ENCODE measurements around the gene FAM184A. TPM values are rescaled to one million over a fixed set of nuclear protein-coding genes. Genes with fewer than 3 reads are reported as not detected.

Gene FAM184A
- total RNA-seq, 2 experiments from 2014 or later, result 3.2 to 4.8 TPM

DNA sequence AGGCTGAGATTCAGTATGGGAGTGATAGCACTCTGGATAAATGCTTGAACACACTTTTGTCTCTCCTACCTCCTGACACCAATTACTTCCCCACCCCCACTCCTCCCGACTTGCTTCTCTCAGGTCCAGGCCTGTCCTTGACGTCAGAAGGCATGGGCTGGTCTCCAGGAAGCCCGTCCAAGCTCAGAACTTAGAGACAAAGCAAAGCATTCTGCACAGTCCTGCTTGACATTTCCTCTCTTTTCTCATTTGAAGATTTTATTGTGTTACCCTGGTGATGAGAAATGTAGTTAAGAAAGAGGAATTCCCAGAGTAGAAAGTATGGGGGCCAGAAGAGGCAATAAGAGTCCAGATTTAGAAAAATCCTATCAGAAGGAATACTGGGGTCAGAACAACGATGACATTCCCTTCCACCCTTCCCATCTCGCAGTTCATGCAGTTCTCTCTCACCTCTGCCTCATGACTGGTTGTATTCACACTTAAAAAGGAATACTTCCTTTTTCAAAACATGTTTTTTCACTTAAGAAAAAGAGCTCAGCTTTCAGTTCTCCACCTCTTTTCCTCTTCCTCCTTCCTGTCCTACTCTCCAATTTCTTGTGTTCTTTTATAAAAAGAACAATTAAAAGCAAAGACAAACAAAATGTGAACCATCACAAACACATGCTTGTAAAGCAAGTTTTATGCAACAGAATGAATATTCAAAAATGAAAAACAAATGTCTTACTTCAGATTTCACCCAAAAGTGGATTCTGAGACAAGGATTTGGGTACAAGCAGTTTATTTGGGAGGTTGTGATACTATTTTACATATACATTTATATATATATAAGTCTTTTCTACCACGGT is 18.5 kb upstream of the FAM184A start:
- TF ChIP-seq, protein P1, sequence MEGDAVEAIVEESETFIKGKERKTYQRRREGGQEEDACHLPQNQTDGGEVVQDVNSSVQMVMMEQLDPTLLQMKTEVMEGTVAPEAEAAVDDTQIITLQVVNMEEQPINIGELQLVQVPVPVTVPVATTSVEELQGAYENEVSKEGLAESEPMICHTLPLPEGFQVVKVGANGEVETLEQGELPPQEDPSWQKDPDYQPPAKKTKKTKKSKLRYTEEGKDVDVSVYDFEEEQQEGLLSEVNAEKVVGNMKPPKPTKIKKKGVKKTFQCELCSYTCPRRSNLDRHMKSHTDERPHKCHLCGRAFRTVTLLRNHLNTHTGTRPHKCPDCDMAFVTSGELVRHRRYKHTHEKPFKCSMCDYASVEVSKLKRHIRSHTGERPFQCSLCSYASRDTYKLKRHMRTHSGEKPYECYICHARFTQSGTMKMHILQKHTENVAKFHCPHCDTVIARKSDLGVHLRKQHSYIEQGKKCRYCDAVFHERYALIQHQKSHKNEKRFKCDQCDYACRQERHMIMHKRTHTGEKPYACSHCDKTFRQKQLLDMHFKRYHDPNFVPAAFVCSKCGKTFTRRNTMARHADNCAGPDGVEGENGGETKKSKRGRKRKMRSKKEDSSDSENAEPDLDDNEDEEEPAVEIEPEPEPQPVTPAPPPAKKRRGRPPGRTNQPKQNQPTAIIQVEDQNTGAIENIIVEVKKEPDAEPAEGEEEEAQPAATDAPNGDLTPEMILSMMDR (IDR thresholded peaks at IDR 0.05), result no peak
- Mint-ChIP-seq H3K4me1 (ENCODE audit: low read depth) (peaks cover 16% of the 10 kb centered on the region), H3K4me3 (no peak overlapping the region), H3K36me3 (ENCODE audit: low read depth) (no peaks in the 10 kb centered on the region), H3K27me3 (no peaks in the 10 kb centered on the region), H3K9me3 (no peaks in the 10 kb centered on the region), H3K27ac (no peak overlapping the region)
- intact Hi-C loops (cut with micrococcal nuclease), result no loop called here
- CTCF ChIA-PET, result interaction anchor here (0.6 to 1.2 kb wide), 3 partner anchors 14 to 235 kb away, joined by 4 to 5 read pairs (median 5); no protein-coding TSS in a partner anchor
- ATAC-seq (no peak), DNase-seq (no peak)
- POLR2A ChIA-PET, result no interaction called here

DNA sequence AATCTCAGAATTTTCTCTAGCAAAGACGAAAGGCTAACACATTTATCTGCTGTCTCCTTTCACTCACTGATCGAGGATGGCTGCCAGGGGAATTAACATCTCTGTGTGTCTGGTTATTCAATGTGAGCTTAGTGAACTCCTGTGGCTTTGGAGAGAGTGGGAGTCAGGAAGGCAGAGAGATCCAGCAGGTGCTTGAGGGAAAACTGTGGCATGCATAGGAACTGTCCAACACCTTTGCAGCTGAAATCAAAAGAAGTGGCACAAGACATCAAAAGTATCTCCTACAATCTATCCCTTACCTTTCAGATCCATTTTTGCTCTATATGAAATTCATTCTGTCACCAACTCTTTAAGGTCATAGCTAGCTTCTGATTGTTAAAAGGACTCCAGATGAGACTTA is 11.8 kb upstream of the FAM184A start:
- no peak for DNase-seq
- Mint-ChIP-seq H3K36me3 (ENCODE audit: low read depth) (no peaks in the 10 kb centered on the region), H3K4me3 (no peak overlapping the region), H3K27ac (no peak overlapping the region), H3K4me1 (ENCODE audit: low read depth) (no peaks in the 10 kb centered on the region), H3K27me3 (no peaks in the 10 kb centered on the region), H3K9me3 (no peaks in the 10 kb centered on the region)
- TF ChIP-seq, protein P1 (IDR thresholded peaks at IDR 0.05), result no peak
- intact Hi-C loops (cut with micrococcal nuclease), result no loop called here
- ChIA-PET POLR2A (no interaction called here), CTCF (interaction anchor here (1.0 to 1.3 kb wide), 3 partner anchors 12 to 39 kb away, joined by 4 read pairs; partner anchors contain the start of gene FAM184A)
- no peak for ATAC-seq

DNA sequence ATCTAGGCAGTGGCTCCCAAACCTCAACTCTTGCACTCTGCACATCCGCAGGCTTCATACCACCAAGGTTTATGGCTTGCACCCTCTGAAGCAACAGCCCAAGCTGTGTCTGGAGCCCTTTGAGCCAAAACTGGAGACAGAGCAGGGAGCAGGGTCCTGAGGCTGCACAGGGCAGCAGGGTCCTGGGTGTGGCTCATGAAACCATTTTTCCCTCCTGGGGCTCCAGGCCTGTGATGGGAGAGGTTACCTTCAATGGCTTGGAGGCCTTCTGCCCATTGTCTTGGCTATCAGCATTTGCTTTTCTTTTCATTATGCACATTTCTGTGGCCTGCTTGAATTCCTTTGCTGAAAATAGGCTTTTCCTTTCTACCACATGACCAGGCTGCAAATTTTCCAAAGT is 6.3 kb upstream of the FAM184A start:
- ChIA-PET CTCF (no interaction called here), POLR2A (no interaction called here)
- H3K27ac Mint-ChIP-seq, result no peak overlapping the region
- ATAC-seq, result no peak
- TF ChIP-seq, protein P1 (IDR thresholded peaks at IDR 0.05), result no peak
- H3K27me3 Mint-ChIP-seq, result no peaks in the 10 kb centered on the region
- H3K4me3 Mint-ChIP-seq, result no peak overlapping the region
- H3K9me3 Mint-ChIP-seq, result peaks cover 15% of the 10 kb centered on the region
- DNase-seq, result no peak
- no peaks in the 10 kb centered on the region for H3K4me1 Mint-ChIP-seq (ENCODE audit: low read depth)
- no peaks in the 10 kb centered on the region for H3K36me3 Mint-ChIP-seq (ENCODE audit: low read depth)
- intact Hi-C loops (cut with micrococcal nuclease), result no loop called here

DNA sequence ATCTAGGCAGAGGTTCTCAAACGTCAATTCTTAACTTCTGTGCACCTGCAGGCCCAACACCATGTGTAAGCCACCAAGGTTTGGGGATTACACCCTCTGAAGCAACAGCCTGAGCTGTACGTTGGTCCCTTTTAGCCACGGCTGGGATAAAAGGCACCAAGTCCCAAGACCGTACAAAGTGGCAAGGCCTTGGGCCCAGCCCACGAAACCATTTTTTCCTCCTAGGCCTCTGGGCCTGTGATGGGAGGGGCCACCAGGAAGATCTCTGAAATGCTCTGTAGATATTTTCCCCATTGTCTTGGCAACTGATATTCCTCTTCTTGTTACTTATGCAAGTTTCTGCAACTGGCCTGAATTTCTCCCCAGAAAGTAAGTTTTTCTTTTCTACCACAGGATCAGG is 4.5 kb upstream of the FAM184A start:
- peaks cover 15% of the 10 kb centered on the region for H3K9me3 Mint-ChIP-seq
- no peak for ATAC-seq
- no peak overlapping the region for H3K27ac Mint-ChIP-seq
- H3K4me3 Mint-ChIP-seq, result no peak overlapping the region
- peaks cover 9% of the 10 kb centered on the region for H3K4me1 Mint-ChIP-seq (ENCODE audit: low read depth)
- DNase-seq, result peak; percentile 6
- ChIA-PET CTCF (no interaction called here), POLR2A (no interaction called here)
- intact Hi-C loops (cut with micrococcal nuclease), result no loop called here
- H3K36me3 Mint-ChIP-seq (ENCODE audit: low read depth), result peaks cover 2% of the 10 kb centered on the region
- peaks cover 3% of the 10 kb centered on the region for H3K27me3 Mint-ChIP-seq
- TF ChIP-seq, protein P1 (IDR thresholded peaks at IDR 0.05), result no peak

DNA sequence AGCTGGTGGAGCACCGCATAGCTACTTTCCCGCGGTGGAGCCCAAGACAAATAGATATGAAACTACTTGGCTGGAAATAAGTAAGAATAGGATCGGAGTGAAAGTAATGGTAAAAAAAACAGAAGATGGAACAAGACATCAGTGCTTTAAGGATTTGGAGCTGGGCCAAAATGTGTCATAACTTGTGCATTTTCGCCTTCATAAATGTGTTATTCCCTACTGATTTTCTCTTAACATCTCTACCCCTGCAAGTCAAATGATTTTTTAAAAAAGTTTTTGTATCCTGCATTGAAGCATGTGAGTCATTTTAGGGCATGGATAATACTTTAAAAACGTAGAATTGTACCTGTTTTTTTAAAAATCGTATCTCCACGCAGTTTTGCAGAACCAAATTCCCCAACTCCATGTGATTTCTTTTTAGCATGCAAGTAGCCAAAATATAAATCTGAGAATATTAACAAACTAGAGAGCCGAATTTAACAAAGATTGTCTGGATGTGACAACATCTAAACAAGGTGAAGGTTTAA is 882 bp upstream of the FAM184A start:
- peaks cover 32% of the 10 kb centered on the region for H3K4me1 Mint-ChIP-seq (ENCODE audit: low read depth)
- H3K27me3 Mint-ChIP-seq, result peaks cover 3% of the 10 kb centered on the region
- TF ChIP-seq, protein P1 (IDR thresholded peaks at IDR 0.05), result no peak
- CTCF ChIA-PET, result no interaction called here
- H3K36me3 Mint-ChIP-seq (ENCODE audit: low read depth), result peaks cover 2% of the 10 kb centered on the region
- peaks cover 15% of the 10 kb centered on the region for H3K9me3 Mint-ChIP-seq
- ATAC-seq, result no peak
- POLR2A ChIA-PET, result interaction anchor here (0.5 kb wide), 1 partner anchor 307 kb away, joined by 3 read pairs; no protein-coding TSS in a partner anchor
- DNase-seq, result no peak
- peak overlapping the region; percentile 85 for H3K4me3 Mint-ChIP-seq
- intact Hi-C loops (cut with micrococcal nuclease), result loop anchor here (5.0 kb wide), 1 partner anchor 187 kb away; the partner anchor contains the start of gene ASF1A
- H3K27ac Mint-ChIP-seq, result peak overlapping the region; percentile 81

Measured in activated CD8-positive, alpha-beta T cell treated with anti-CD3 and anti-CD28 coated beads for 36 hours (primary cell).